ENCODE data around the gene NDUFS7. TPM values are rescaled to one million over a fixed set of nuclear protein-coding genes. Genes with fewer than 3 reads are reported as not detected.

Gene NDUFS7
- total RNA-seq, 1 donor from 2014 or later, result 57.3 TPM

GRCh38 chr19:1366296-1366695 lies 17.4 kb upstream of the NDUFS7 start:
- H3K27me3 Mint-ChIP-seq (ENCODE audit: low read depth), result no peaks in the 10 kb centered on the region
- no peak overlapping the region for H3K4me3 Mint-ChIP-seq (ENCODE audit: unreplicated experiment)
- no peak for TF ChIP-seq CTCF (IDR thresholded peaks at IDR 0.05)
- peaks cover 22% of the 10 kb centered on the region for H3K36me3 Mint-ChIP-seq (ENCODE audit: low read depth)
- H3K27ac Mint-ChIP-seq (ENCODE audit: unreplicated experiment), result no peak overlapping the region
- no peaks in the 10 kb centered on the region for H3K9me3 Mint-ChIP-seq (ENCODE audit: low read depth)
- peaks cover 23% of the 10 kb centered on the region for H3K4me1 Mint-ChIP-seq (ENCODE audit: low read depth)
- no peak for DNase-seq (ENCODE audit: low spot score)

GRCh38 chr19:1366899-1367870 lies 16.5 kb upstream of the NDUFS7 start:
- no peak overlapping the region for H3K4me3 Mint-ChIP-seq (ENCODE audit: unreplicated experiment)

GRCh38 chr19:1369214-1369805 lies 14.4 kb upstream of the NDUFS7 start:
- TF ChIP-seq CTCF (IDR thresholded peaks at IDR 0.05), result no peak
- Mint-ChIP-seq H3K4me1 (ENCODE audit: low read depth) (peaks cover 3% of the 10 kb centered on the region), H3K27ac (ENCODE audit: unreplicated experiment) (no peak overlapping the region), H3K9me3 (ENCODE audit: low read depth) (no peaks in the 10 kb centered on the region), H3K36me3 (ENCODE audit: low read depth) (peaks cover 17% of the 10 kb centered on the region), H3K27me3 (ENCODE audit: low read depth) (no peaks in the 10 kb centered on the region), H3K4me3 (ENCODE audit: unreplicated experiment) (no peak overlapping the region)
- no peak for DNase-seq (ENCODE audit: low spot score)

More at GRCh38 chr19:1366899-1367870, 16.5 kb upstream of the NDUFS7 start:
- Mint-ChIP-seq H3K27ac (ENCODE audit: unreplicated experiment) (no peak overlapping the region), H3K4me1 (ENCODE audit: low read depth) (peaks cover 14% of the 10 kb centered on the region), H3K27me3 (ENCODE audit: low read depth) (no peaks in the 10 kb centered on the region), H3K36me3 (ENCODE audit: low read depth) (peaks cover 19% of the 10 kb centered on the region), H3K9me3 (ENCODE audit: low read depth) (no peaks in the 10 kb centered on the region)
- TF ChIP-seq CTCF (IDR thresholded peaks at IDR 0.05), result no peak
- no peak for DNase-seq (ENCODE audit: low spot score)

- DNase-seq (ENCODE audit: low spot score), result no peak
- H3K36me3 Mint-ChIP-seq (ENCODE audit: low read depth), result peaks cover 14% of the 10 kb centered on the region
- H3K27me3 Mint-ChIP-seq (ENCODE audit: low read depth), result no peaks in the 10 kb centered on the region
- H3K9me3 Mint-ChIP-seq (ENCODE audit: low read depth), result no peaks in the 10 kb centered on the region
- no peak overlapping the region for H3K4me3 Mint-ChIP-seq (ENCODE audit: unreplicated experiment)
- peaks cover 6% of the 10 kb centered on the region for H3K4me1 Mint-ChIP-seq (ENCODE audit: low read depth)
- no peak for TF ChIP-seq CTCF (IDR thresholded peaks at IDR 0.05)
- H3K27ac Mint-ChIP-seq (ENCODE audit: unreplicated experiment), result no peak overlapping the region
These were observed 12.9 kb upstream of the NDUFS7 start for GRCh38 chr19:1370579-1371361.

- H3K36me3 Mint-ChIP-seq (ENCODE audit: low read depth), result peaks cover 20% of the 10 kb centered on the region
- H3K27ac Mint-ChIP-seq (ENCODE audit: unreplicated experiment), result no peak overlapping the region
- H3K27me3 Mint-ChIP-seq (ENCODE audit: low read depth), result no peaks in the 10 kb centered on the region
- H3K9me3 Mint-ChIP-seq (ENCODE audit: low read depth), result no peaks in the 10 kb centered on the region
- H3K4me1 Mint-ChIP-seq (ENCODE audit: low read depth), result peaks cover 6% of the 10 kb centered on the region
- no peak for DNase-seq (ENCODE audit: low spot score)
- no peak for TF ChIP-seq CTCF (IDR thresholded peaks at IDR 0.05)
- H3K4me3 Mint-ChIP-seq (ENCODE audit: unreplicated experiment), result no peak overlapping the region
These were observed 10.6 kb upstream of the NDUFS7 start for GRCh38 chr19:1373042-1373533.
